Transverse colon (tissue), 4 donors: ENCODE data around the gene ARMC6. TPM values are rescaled to one million over a fixed set of nuclear protein-coding genes. Genes with fewer than 3 reads are reported as not detected.

ENCODE experiments used
- DNase-seq: peaks from one replicate; pipeline ENCODE4 v3.0.0-alpha.2; 2019
- H3K27ac ChIP-seq, 4 donors: fragments of 200-600 bp; sonication (generic); 2 replicates each; pipeline ENCODE4 v1.5.1; 2016 to 2018; ENCODE audit warnings: inconsistent platforms in 4 of 4
- H3K27me3 ChIP-seq: fragments of 200-600 bp; sonication (generic); 2 replicates; pipeline ENCODE4 v1.5.1; 2017; ENCODE audit warnings: inconsistent platforms
- H3K36me3 ChIP-seq, 4 donors: fragments of 200-600 bp; sonication (generic); 2 replicates each; pipeline ENCODE4 v1.5.1; 2017 to 2019; ENCODE audit warnings: inconsistent platforms in 4 of 4
- H3K4me1 ChIP-seq, 4 donors: fragments of 200-600 bp; sonication (generic); 2 replicates each; pipeline ENCODE4 v1.5.1; 2017 to 2020; ENCODE audit warnings: inconsistent platforms in 4 of 4
- H3K4me3 ChIP-seq, 4 donors: fragments of 200-600 bp; sonication (generic); 1 replicate in 1 of 4; 2 replicates in 3 of 4; pipeline versions ENCODE4 v1.5.1 to v1.6.1; 2017 to 2019; ENCODE audit warnings: inconsistent platforms in 4 of 4
- H3K9me3 ChIP-seq, 2 donors: fragments of 200-600 bp; sonication (generic); 2 replicates each; pipeline ENCODE4 v1.5.1; 2017 to 2019; ENCODE audit warnings: inconsistent platforms in 2 of 2
- CTCF ChIP-seq, 5 experiments: fragments of 200-600 bp in 3 of 5; fragments of 450-650 bp in 2 of 5; sonication (generic) in 3 of 5; IDR thresholded peaks; 1 replicate in 2 of 5; 2 replicates in 3 of 5; pipeline ENCODE4 v1.5.1; 2016 to 2017; ENCODE audit warnings: antibody characterized with exemption in 5 of 5, inconsistent platforms in 3 of 5, mild to moderate bottlenecking in 2 of 5, moderate library complexity in 1 of 5
- EP300 ChIP-seq: sonication (generic); formaldehyde crosslinking; IDR thresholded peaks from one replicate; pipeline ENCODE4 v1.6.1; 2017; ENCODE audit warnings: antibody characterized with exemption, low read depth
- POLR2A ChIP-seq: fragments of 450-650 bp; IDR thresholded peaks from one replicate; pipeline ENCODE4 v1.6.1; 2016; ENCODE audit warnings: antibody characterized with exemption, mild to moderate bottlenecking, moderate library complexity
- POLR2AphosphoS5 ChIP-seq, 3 donors: sonication (generic); formaldehyde crosslinking; IDR thresholded peaks; one replicate each; pipeline ENCODE4 v1.6.1; 2016; ENCODE audit warnings: antibody characterized with exemption in 3 of 3
- WGBS, 2 donors: methylation state at CpG; one replicate each; pipeline ENCODE4 v1.1.5; 2018; ENCODE audit warnings: low coverage in 1 of 2; 5-methylcytosine and 5-hydroxymethylcytosine counted together
- in situ Hi-C, 4 donors: fragments of 200-750 bp; cut with MboI; loops; one replicate each; pipeline versions ENCODE4 v1.15.0 to v1.15.1; 2017; ENCODE audit warnings: low sequenced_read_pairs in 3 of 4, low pct_ligation_motif_present in 1 of 4, low pct_unique_long_range_greater_than_20kb in 1 of 4
- intact Hi-C: fragments of 100-400 bp; cut with DNase I; formaldehyde crosslinking; loops from one replicate; pipeline ENCODE4 v1.15.1; 2023; ENCODE audit warnings: low total_unique reads
- total RNA-seq, 4 donors: library from RNA; depleted of rRNA; stranded (reverse); fragments of >200 nt; gene quantifications; one replicate each; pipeline ENCODE4 v1.1.0, GENCODE V29; 2016

Gene ARMC6
- total RNA-seq, 4 donors from 2014 or later, result 15.2 to 220 (median 22.9) TPM

GRCh38 chr19:19083413-19084178 lies 50.2 kb downstream of the ARMC6 start:
- no peaks in the 10 kb centered on the region for H3K9me3 ChIP-seq
- H3K36me3 ChIP-seq, result no peaks in the 10 kb centered on the region
- H3K27ac ChIP-seq, result no peak overlapping the region
- no peaks in the 10 kb centered on the region for H3K4me1 ChIP-seq
- no peaks in the 10 kb centered on the region for H3K27me3 ChIP-seq
- intact Hi-C loops (no loop called here), in situ Hi-C loops (no loop called here)
- no peak for DNase-seq
- no peak overlapping the region for H3K4me3 ChIP-seq
- TF ChIP-seq EP300, result no peak
- no peak for TF ChIP-seq POLR2AphosphoS5 (IDR thresholded peaks at IDR 0.05)
- 86% methylated on average over 10 of the region's 10 CpGs; no CpG with 5 or more reads in 1 of the 2 donors for WGBS, 2 donors

- H3K4me3 ChIP-seq, result no peak overlapping the region
- intact Hi-C loops (no loop called here), in situ Hi-C loops (no loop called here)
- no peaks in the 10 kb centered on the region for H3K36me3 ChIP-seq
- no peaks in the 10 kb centered on the region for H3K9me3 ChIP-seq
- no peaks in the 10 kb centered on the region for H3K4me1 ChIP-seq
- no peak overlapping the region for H3K27ac ChIP-seq
- DNase-seq, result no peak
- no peak for TF ChIP-seq POLR2AphosphoS5 (IDR thresholded peaks at IDR 0.05)
- TF ChIP-seq POLR2A, result no peak
- no peak for TF ChIP-seq CTCF (IDR thresholded peaks at IDR 0.05)
- TF ChIP-seq EP300, result no peak
- 67 to 88% methylated on average over 1 to 2 of the region's 2 CpGs for WGBS, 2 donors
- no peaks in the 10 kb centered on the region for H3K27me3 ChIP-seq
Measured at GRCh38 chr19:19087676-19088075, 54.3 kb downstream of the ARMC6 start.

GRCh38 chr19:19094513-19094912 lies 61.1 kb downstream of the ARMC6 start:
- Histone ChIP-seq H3K4me3 (no peak overlapping the region), H3K4me1 (peaks cover 0 to 3% (median 0%) of the 10 kb centered on the region in 4 donors), H3K9me3 (no peaks in the 10 kb centered on the region), H3K27me3 (no peaks in the 10 kb centered on the region), H3K27ac (no peak overlapping the region), H3K36me3 (no peaks in the 10 kb centered on the region)
- TF ChIP-seq POLR2AphosphoS5 (IDR thresholded peaks at IDR 0.05) (no peak), EP300 (no peak), CTCF (IDR thresholded peaks at IDR 0.05) (no peak), POLR2A (no peak)
- in situ Hi-C loops (no loop called here), intact Hi-C loops (no loop called here)
- 94 to 100% methylated on average over 1 to 7 of the region's 7 CpGs for WGBS, 2 donors
- DNase-seq, result no peak

GRCh38 chr19:19095691-19096090 lies 62.3 kb downstream of the ARMC6 start:
- DNase-seq, result no peak
- Histone ChIP-seq H3K27ac (no peak overlapping the region), H3K4me3 (no peak overlapping the region), H3K27me3 (no peaks in the 10 kb centered on the region), H3K9me3 (no peaks in the 10 kb centered on the region), H3K4me1 (peaks cover 0 to 3% (median 0%) of the 10 kb centered on the region in 4 donors), H3K36me3 (no peaks in the 10 kb centered on the region)
- in situ Hi-C loops (no loop called here), intact Hi-C loops (no loop called here)
- 79 to 83% methylated on average over 6 to 11 of the region's 11 CpGs for WGBS, 2 donors
- TF ChIP-seq EP300 (no peak), POLR2A (no peak), POLR2AphosphoS5 (IDR thresholded peaks at IDR 0.05) (no peak), CTCF (IDR thresholded peaks at IDR 0.05) (no peak)
